K562 (cell line): ENCODE measurements around the gene SF3B4. TPM values are rescaled to one million over a fixed set of nuclear protein-coding genes. Genes with fewer than 3 reads are reported as not detected.

ENCODE experiments used
- BCLAF1 ChIP-seq, 2 experiments: fragments of 450-650 bp in 1 of 2; IDR thresholded peaks; 2 replicates each; pipeline ENCODE4 v1.6.1; 2011 to 2017; ENCODE audit warnings: low read depth in 2 of 2, antibody characterized with exemption in 1 of 2, borderline replicate concordance in 1 of 2, low read length in 1 of 2, mild to moderate bottlenecking in 1 of 2, mixed read lengths in 1 of 2; ENCODE audit not compliant: control insufficient read depth in 1 of 2
- CBX3 ChIP-seq, 2 experiments: IDR thresholded peaks; 1 replicate in 1 of 2; 2 replicates in 1 of 2; pipeline ENCODE4 v1.6.1; 2012; ENCODE audit warnings: inconsistent platforms in 2 of 2, low read length in 2 of 2, borderline replicate concordance in 1 of 2, control low read depth in 1 of 2
- RB1 ChIP-seq: fragments of 450-650 bp; IDR thresholded peaks from 2 replicates; pipeline ENCODE4 v1.6.1; 2017; ENCODE audit warnings: low read depth, mild to moderate bottlenecking
- RBM15 ChIP-seq: fragments of 200-400 bp; formaldehyde crosslinking; IDR thresholded peaks from 2 replicates; pipeline ENCODE4 v1.6.1; 2018; ENCODE audit warnings: mild to moderate bottlenecking, low read length, moderate library complexity; ENCODE audit not compliant: insufficient read depth
- RBM39 ChIP-seq: fragments of 200-400 bp; formaldehyde crosslinking; optimal IDR thresholded peaks from 2 replicates; pipeline ENCODE3; 2018; ENCODE audit warnings: low read depth, low read length
- SRF ChIP-seq, 2 experiments: fragments of 250-450, 450-650 bp in 1 of 2; sonication (Bioruptor Pico) in 1 of 2; sonication (generic) in 1 of 2; formaldehyde crosslinking; IDR thresholded peaks; 2 replicates each; pipeline versions ENCODE4 v1.5.0 to v1.5.1; 2020 to 2022; ENCODE audit warnings: mild to moderate bottlenecking in 1 of 2, missing genetic modification reagents in 1 of 2
- TGIF2 ChIP-seq: sonication (generic); formaldehyde crosslinking; IDR thresholded peaks from 2 replicates; pipeline ENCODE4 v1.8.1; 2022; ENCODE audit warnings: mild to moderate bottlenecking, missing genetic modification reagents, moderate library complexity
- ZNF23 ChIP-seq: fragments of 250-450 bp; sonication (Bioruptor Pico); IDR thresholded peaks from 2 replicates; pipeline ENCODE4 v1.4.0; 2020; ENCODE audit warnings: mild to moderate bottlenecking
- ZNF444 ChIP-seq: fragments of 250-450 bp; sonication (Bioruptor Pico); IDR thresholded peaks from 2 replicates; pipeline ENCODE4 v1.4.0; 2020; ENCODE audit warnings: mild to moderate bottlenecking, moderate library complexity
- polyA plus RNA-seq, 8 experiments: library from polyadenylated mRNA; depleted of rRNA in 4 of 8; stranded (reverse) in 5 of 8; unstranded in 3 of 8; fragments of >200 nt; fragmentation: Nextera tagmentation in 2 of 8; fragmentation: Illumina TruSeq in 1 of 8; extraction: Ambion mirVana in 2 of 8; extraction: Trizol in 1 of 8; gene quantifications; 2 replicates each; pipeline versions ENCODE4 v1.2.1 to v1.2.3, GENCODE V29; 2011 to 2014; ENCODE audit warnings: inconsistent platforms in 1 of 8, missing spikeins in 1 of 8
- total RNA-seq, 7 experiments: library from RNA; depleted of rRNA in 6 of 7; stranded (reverse); fragments of >200 nt in 6 of 7; fragmentation: Illumina TruSeq in 2 of 7; extraction: Trizol in 2 of 7; gene quantifications; 2 replicates each; pipeline versions ENCODE4 v1.2.1 to v1.2.3, GENCODE V29; 2011 to 2021; ENCODE audit warnings: low replicate concordance in 1 of 7

SF3B4 gene
- total and polyA plus RNA-seq, 9 of the 15 experiments (the other 6 are each of a cell fraction or from before 2014, with no cell fraction given): 3.0 to 88.0 (median 26.1) TPM

DNA sequence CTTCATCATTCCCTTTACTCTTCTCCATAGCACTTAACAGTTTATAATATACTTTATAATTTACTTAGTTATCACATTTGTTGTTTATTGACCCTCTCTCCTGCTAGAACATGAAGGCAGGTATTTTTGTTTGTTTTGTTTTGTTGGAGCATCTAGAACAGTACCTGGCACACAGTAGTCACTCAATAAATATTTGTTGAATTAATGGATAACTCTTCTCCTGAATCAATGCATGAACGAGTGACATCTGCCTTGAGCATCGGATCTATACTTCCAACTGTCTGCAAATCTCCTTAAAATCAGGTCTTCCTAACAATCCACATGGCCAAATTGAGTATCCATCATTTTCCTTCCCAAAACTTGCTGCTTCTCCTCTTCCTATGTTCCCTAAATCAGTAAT is 44.9 kb upstream of the SF3B4 start (continued):
- TF ChIP-seq CBX3 (IDR thresholded peaks at IDR 0.05; ENCODE audit: borderline replicate concordance in 1 of 2, low read length in 2 of 2) (no peak), RB1 (no peak), RBM15 (no peak), TGIF2 (no peak), ZNF444 (CRISPR knock-in tag) (no peak), BCLAF1 (IDR thresholded peaks at IDR 0.05; ENCODE audit: borderline replicate concordance in 1 of 2, control insufficient read depth in 1 of 2, low read depth in 2 of 2, low read length in 1 of 2) (no peak), ZNF23 (no peak), SRF (CRISPR knock-in tag; IDR thresholded peaks at IDR 0.05) (no peak), RBM39 (no peak)
